K562 (cell line): ENCODE measurements around the gene LAMB3. TPM values are rescaled to one million over a fixed set of nuclear protein-coding genes. Genes with fewer than 3 reads are reported as not detected.

Source experiments
- ATAC-seq: fragments of 200-7000 bp; cut with Tn5 transposase; 3 replicates; pipeline ENCODE4 v1.9.1; 2020; ENCODE audit warnings: moderate library complexity
- BruUV-seq: library from RNA; stranded (reverse); fragments of 400-500 nt; replicated peaks from 2 replicates; lab custom pipeline; 2021; lab: Mats Ljungman, UMichigan
- CTCF ChIA-PET: fragments of 300-600 bp; formaldehyde crosslinking; extraction: SDS; loops from one replicate; lab custom pipeline; 2021; ENCODE audit warnings: low intra/inter-chr PET ratio; lab: Yijun Ruan, JAX
- POLR2A ChIA-PET: fragments of 300-600, 350-650 bp; sonication (Branson Sonifier 250); formaldehyde crosslinking; extraction: SDS; loops from one replicate; lab custom pipeline; 2021; ENCODE audit warnings: antibody characterized with exemption, inconsistent platforms; lab: Yijun Ruan, JAX
- DNase-seq, 4 experiments: peaks; one replicate each; pipeline versions ENCODE4 v3.0.0 to v3.0.0-alpha.2; 2011 to 2018; ENCODE audit warnings: low spot score in 3 of 4, mixed read lengths in 3 of 4; ENCODE audit errors: extremely low read depth in 1 of 4
- FAIRE-seq: peaks from 2 replicates; lab custom pipeline; 2011; peaks lifted over from hg19 to GRCh38; lab: Jason Lieb, UNC
- H2AFZ ChIP-seq: 2 replicates; pipeline ENCODE4 v1.6.0; 2011; ENCODE audit warnings: low read depth, low read length, control low read depth, inconsistent platforms
- H3K27ac ChIP-seq: fragments of 200-600 bp; 3 replicates; pipeline ENCODE4 v1.8.0; 2011; ENCODE audit warnings: low read depth, mild to moderate bottlenecking, control low read depth, inconsistent platforms, low read length, moderate library complexity, mixed read lengths; ENCODE audit errors: extremely low read depth
- H3K27me3 ChIP-seq, 2 experiments: fragments of 300-600 bp in 1 of 2; 2 replicates in 1 of 2; 3 replicates in 1 of 2; pipeline versions ENCODE4 v1.6.0 to v1.8.0; 2011; ENCODE audit warnings: inconsistent platforms in 2 of 2, low read length in 2 of 2, mild to moderate bottlenecking in 1 of 2, mixed read lengths in 1 of 2, moderate library complexity in 1 of 2; ENCODE audit not compliant: control insufficient read depth in 2 of 2, insufficient read depth in 2 of 2
- H3K36me3 ChIP-seq: fragments of 300-600 bp; 3 replicates; pipeline ENCODE4 v1.8.0; 2011; ENCODE audit warnings: mild to moderate bottlenecking, low read length, inconsistent platforms; ENCODE audit not compliant: control insufficient read depth, insufficient read depth
- H3K4me1 ChIP-seq, 2 experiments: fragments of 200-600 bp in 1 of 2; replicated peaks in 1 of 2; 2 replicates in 1 of 2; 3 replicates in 1 of 2; pipeline versions ENCODE4 v1.5.1 to v1.8.0; 2011; ENCODE audit warnings: inconsistent platforms in 2 of 2, low read length in 2 of 2, mild to moderate bottlenecking in 1 of 2, mixed read lengths in 1 of 2, moderate library complexity in 1 of 2; ENCODE audit not compliant: control insufficient read depth in 2 of 2, insufficient read depth in 2 of 2
- H3K4me2 ChIP-seq: 2 replicates; pipeline ENCODE4 v1.6.1; 2011; ENCODE audit warnings: low read length, control low read depth, inconsistent platforms, mixed read lengths; ENCODE audit not compliant: insufficient read depth
- H3K4me3 ChIP-seq: fragments of 200-600 bp; sonication (generic), shearing (Covaris generic); 2 replicates; pipeline ENCODE4 v1.5.1; 2016; ENCODE audit warnings: control low read depth, inconsistent platforms
- H3K79me2 ChIP-seq: fragments of 200-600 bp; 3 replicates; pipeline ENCODE4 v1.8.0; 2011; ENCODE audit warnings: low read length, inconsistent platforms; ENCODE audit not compliant: control insufficient read depth, insufficient read depth
- H3K9ac ChIP-seq, 2 experiments: 2 replicates each; pipeline versions ENCODE4 v1.6.0 to v1.6.1; 2011; ENCODE audit warnings: low read depth in 2 of 2, low read length in 2 of 2, control low read depth in 1 of 2, inconsistent platforms in 1 of 2, mild to moderate bottlenecking in 1 of 2, mixed read lengths in 1 of 2; ENCODE audit not compliant: insufficient read depth in 1 of 2
- H3K9me1 ChIP-seq: one replicate; pipeline ENCODE4 v1.6.0; 2011; ENCODE audit warnings: inconsistent platforms, mild to moderate bottlenecking, low read length, moderate library complexity; ENCODE audit not compliant: control insufficient read depth, insufficient read depth
- H3K9me3 ChIP-seq: replicated peaks from 2 replicates; pipeline ENCODE4 v1.5.1; 2011; ENCODE audit warnings: low read depth, low read length, inconsistent platforms; ENCODE audit not compliant: control insufficient read depth, insufficient read depth
- H4K20me1 ChIP-seq: replicated peaks from 2 replicates; pipeline ENCODE4 v1.6.1; 2011; ENCODE audit warnings: low read length, inconsistent platforms, mixed read lengths; ENCODE audit not compliant: control insufficient read depth, insufficient read depth
- ASH1L ChIP-seq: fragments of 450-650 bp; IDR thresholded peaks from 2 replicates; pipeline ENCODE4 v1.6.1; 2018; ENCODE audit warnings: borderline replicate concordance, mild to moderate bottlenecking, low read depth; ENCODE audit not compliant: partially characterized antibody
- ATF4 ChIP-seq: fragments of 450-650 bp; formaldehyde crosslinking; IDR thresholded peaks from 2 replicates; pipeline ENCODE4 v1.4.0; 2022; ENCODE audit warnings: mild to moderate bottlenecking, moderate library complexity
- FOXA3 ChIP-seq, 2 experiments: fragments of 450-650 bp in 1 of 2; sonication (generic) in 1 of 2; formaldehyde crosslinking; IDR thresholded peaks in 1 of 2; conservative IDR thresholded peaks in 1 of 2; 2 replicates each; pipeline versions ENCODE4 v1.4.0 to v1.8.0; 2020 to 2022; ENCODE audit warnings: mild to moderate bottlenecking in 2 of 2, missing genetic modification reagents in 1 of 2
- LCOR ChIP-seq: sonication (generic); formaldehyde crosslinking; IDR thresholded peaks from 2 replicates; pipeline ENCODE4 v1.8.0; 2022; ENCODE audit warnings: mild to moderate bottlenecking, missing genetic modification reagents
- MYNN ChIP-seq, 2 experiments: sonication (generic); formaldehyde crosslinking in 1 of 2; IDR thresholded peaks; 2 replicates each; pipeline versions ENCODE4 v1.5.0 to v1.6.1; 2016 to 2020; ENCODE audit warnings: antibody characterized with exemption in 1 of 2, missing genetic modification reagents in 1 of 2
- SLC30A9 ChIP-seq: fragments of 250-450 bp; sonication (Bioruptor Pico); IDR thresholded peaks from 2 replicates; pipeline ENCODE4 v1.8.0; 2022; ENCODE audit warnings: mild to moderate bottlenecking, moderate library complexity
- TBP ChIP-seq: optimal IDR thresholded peaks from 2 replicates; pipeline ENCODE3; 2011; ENCODE audit warnings: low read depth, low read length, improper control_type of control experiment
- WGBS: fragments of 100-300 bp; shearing (Covaris generic); methylation state at CpG from one replicate; pipeline ENCODE4 v1.1.6; 2016; ENCODE audit warnings: low coverage, mixed read lengths; ENCODE audit not compliant: insufficient coverage; ENCODE audit errors: missing lambda C conversion rate; 5-methylcytosine and 5-hydroxymethylcytosine counted together
- in situ Hi-C: fragments of 300-500 bp; cut with MboI; formaldehyde crosslinking; loops from 4 replicates; pipeline ENCODE4 v1.15.0; 2018; ENCODE audit warnings: inconsistent platforms, mixed read lengths
- intact Hi-C: fragments of 100-400 bp; cut with micrococcal nuclease; formaldehyde crosslinking; loops from 2 replicates; pipeline ENCODE4 v1.14.2; 2022
- polyA plus RNA-seq, 8 experiments: library from polyadenylated mRNA; depleted of rRNA in 4 of 8; stranded (reverse) in 5 of 8; unstranded in 3 of 8; fragments of >200 nt; fragmentation: Nextera tagmentation in 2 of 8; fragmentation: Illumina TruSeq in 1 of 8; extraction: Ambion mirVana in 2 of 8; extraction: Trizol in 1 of 8; gene quantifications; 2 replicates each; pipeline versions ENCODE4 v1.2.1 to v1.2.3, GENCODE V29; 2011 to 2014; ENCODE audit warnings: inconsistent platforms in 1 of 8, missing spikeins in 1 of 8
- total RNA-seq, 7 experiments: library from RNA; depleted of rRNA in 6 of 7; stranded (reverse); fragments of >200 nt in 6 of 7; fragmentation: Illumina TruSeq in 2 of 7; extraction: Trizol in 2 of 7; gene quantifications; 2 replicates each; pipeline versions ENCODE4 v1.2.1 to v1.2.3, GENCODE V29; 2011 to 2021; ENCODE audit warnings: low replicate concordance in 1 of 7
- TF ChIP-seq, protein P1 (sequence below): fragments of 200-600 bp; sonication (generic); IDR thresholded peaks from one replicate; pipeline ENCODE4 v1.6.1; 2012; ENCODE audit warnings: mild to moderate bottlenecking, low read depth, low read length, inconsistent platforms

The LAMB3 gene
- total and polyA plus RNA-seq, 9 of the 15 experiments (the other 6 are each of a cell fraction or from before 2014, with no cell fraction given) = 0.08 to 1.3 (median 0.91) TPM

DNA sequence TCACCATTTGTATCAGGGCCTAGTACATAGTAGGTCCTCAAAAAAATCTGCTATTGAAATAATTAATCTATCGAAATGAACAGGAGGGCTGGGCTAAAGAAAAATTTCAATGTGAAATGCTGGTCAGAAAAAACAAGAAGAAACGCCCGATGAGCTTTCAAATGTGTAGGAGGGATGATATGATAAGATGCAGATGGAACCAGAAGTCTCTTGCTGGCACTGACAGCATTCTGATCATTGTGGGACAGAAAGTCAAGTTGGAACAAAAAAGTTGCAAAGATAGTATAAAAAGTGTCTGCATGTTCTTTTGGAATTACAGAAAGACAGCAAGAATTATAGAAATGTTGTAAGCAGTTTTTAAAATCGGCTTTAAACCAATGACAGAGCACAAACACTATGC lies 34.1 kb upstream of the LAMB3 start (continued):
- 0 out of 2 replicates have a peak, but pooled peaks have one; percentile 10 for TF ChIP-seq ATF4 (CRISPR knock-in tag)
- TF ChIP-seq, all 486 proteins: peak for 7

- H3K4me2 ChIP-seq = no peak overlapping the region
- H3K4me3 ChIP-seq = no peak overlapping the region
- intact Hi-C loops = no loop called here
- H3K9me1 ChIP-seq = no peaks in the 10 kb centered on the region
- H3K4me1 ChIP-seq = no peaks in the 10 kb centered on the region; a peak in 3 of 5 replicates
- 0% methylated on average over 4 of the region's 4 CpGs for WGBS
- BruUV-seq = no TSS peak
- FAIRE-seq = no peak
- POLR2A ChIA-PET = interaction anchor here (0.7 to 1.2 kb wide), 3 partner anchors 11 to 1754 kb away, joined by 3 read pairs; no protein-coding TSS in a partner anchor
- peaks cover 4% of the 10 kb centered on the region in 2 experiments; a peak in 2 of 5 replicates for H3K27me3 ChIP-seq
- H3K9ac ChIP-seq = no peak overlapping the region
- no peaks in the 10 kb centered on the region for H3K79me2 ChIP-seq
- H3K27ac ChIP-seq = no peak overlapping the region
- CTCF ChIA-PET = no interaction called here
- no peaks in the 10 kb centered on the region; the same call in 1 of the 2 replicates for H4K20me1 ChIP-seq
- in situ Hi-C loops = loop anchor here (5.0 kb wide), 1 partner anchor 49 kb away; no protein-coding TSS in a partner anchor
- H3K36me3 ChIP-seq = no peaks in the 10 kb centered on the region
- no peak for ATAC-seq
- H2AFZ ChIP-seq = no peak overlapping the region
- no peaks in the 10 kb centered on the region for H3K9me3 ChIP-seq
- no peak for DNase-seq
- TF ChIP-seq, protein P1, sequence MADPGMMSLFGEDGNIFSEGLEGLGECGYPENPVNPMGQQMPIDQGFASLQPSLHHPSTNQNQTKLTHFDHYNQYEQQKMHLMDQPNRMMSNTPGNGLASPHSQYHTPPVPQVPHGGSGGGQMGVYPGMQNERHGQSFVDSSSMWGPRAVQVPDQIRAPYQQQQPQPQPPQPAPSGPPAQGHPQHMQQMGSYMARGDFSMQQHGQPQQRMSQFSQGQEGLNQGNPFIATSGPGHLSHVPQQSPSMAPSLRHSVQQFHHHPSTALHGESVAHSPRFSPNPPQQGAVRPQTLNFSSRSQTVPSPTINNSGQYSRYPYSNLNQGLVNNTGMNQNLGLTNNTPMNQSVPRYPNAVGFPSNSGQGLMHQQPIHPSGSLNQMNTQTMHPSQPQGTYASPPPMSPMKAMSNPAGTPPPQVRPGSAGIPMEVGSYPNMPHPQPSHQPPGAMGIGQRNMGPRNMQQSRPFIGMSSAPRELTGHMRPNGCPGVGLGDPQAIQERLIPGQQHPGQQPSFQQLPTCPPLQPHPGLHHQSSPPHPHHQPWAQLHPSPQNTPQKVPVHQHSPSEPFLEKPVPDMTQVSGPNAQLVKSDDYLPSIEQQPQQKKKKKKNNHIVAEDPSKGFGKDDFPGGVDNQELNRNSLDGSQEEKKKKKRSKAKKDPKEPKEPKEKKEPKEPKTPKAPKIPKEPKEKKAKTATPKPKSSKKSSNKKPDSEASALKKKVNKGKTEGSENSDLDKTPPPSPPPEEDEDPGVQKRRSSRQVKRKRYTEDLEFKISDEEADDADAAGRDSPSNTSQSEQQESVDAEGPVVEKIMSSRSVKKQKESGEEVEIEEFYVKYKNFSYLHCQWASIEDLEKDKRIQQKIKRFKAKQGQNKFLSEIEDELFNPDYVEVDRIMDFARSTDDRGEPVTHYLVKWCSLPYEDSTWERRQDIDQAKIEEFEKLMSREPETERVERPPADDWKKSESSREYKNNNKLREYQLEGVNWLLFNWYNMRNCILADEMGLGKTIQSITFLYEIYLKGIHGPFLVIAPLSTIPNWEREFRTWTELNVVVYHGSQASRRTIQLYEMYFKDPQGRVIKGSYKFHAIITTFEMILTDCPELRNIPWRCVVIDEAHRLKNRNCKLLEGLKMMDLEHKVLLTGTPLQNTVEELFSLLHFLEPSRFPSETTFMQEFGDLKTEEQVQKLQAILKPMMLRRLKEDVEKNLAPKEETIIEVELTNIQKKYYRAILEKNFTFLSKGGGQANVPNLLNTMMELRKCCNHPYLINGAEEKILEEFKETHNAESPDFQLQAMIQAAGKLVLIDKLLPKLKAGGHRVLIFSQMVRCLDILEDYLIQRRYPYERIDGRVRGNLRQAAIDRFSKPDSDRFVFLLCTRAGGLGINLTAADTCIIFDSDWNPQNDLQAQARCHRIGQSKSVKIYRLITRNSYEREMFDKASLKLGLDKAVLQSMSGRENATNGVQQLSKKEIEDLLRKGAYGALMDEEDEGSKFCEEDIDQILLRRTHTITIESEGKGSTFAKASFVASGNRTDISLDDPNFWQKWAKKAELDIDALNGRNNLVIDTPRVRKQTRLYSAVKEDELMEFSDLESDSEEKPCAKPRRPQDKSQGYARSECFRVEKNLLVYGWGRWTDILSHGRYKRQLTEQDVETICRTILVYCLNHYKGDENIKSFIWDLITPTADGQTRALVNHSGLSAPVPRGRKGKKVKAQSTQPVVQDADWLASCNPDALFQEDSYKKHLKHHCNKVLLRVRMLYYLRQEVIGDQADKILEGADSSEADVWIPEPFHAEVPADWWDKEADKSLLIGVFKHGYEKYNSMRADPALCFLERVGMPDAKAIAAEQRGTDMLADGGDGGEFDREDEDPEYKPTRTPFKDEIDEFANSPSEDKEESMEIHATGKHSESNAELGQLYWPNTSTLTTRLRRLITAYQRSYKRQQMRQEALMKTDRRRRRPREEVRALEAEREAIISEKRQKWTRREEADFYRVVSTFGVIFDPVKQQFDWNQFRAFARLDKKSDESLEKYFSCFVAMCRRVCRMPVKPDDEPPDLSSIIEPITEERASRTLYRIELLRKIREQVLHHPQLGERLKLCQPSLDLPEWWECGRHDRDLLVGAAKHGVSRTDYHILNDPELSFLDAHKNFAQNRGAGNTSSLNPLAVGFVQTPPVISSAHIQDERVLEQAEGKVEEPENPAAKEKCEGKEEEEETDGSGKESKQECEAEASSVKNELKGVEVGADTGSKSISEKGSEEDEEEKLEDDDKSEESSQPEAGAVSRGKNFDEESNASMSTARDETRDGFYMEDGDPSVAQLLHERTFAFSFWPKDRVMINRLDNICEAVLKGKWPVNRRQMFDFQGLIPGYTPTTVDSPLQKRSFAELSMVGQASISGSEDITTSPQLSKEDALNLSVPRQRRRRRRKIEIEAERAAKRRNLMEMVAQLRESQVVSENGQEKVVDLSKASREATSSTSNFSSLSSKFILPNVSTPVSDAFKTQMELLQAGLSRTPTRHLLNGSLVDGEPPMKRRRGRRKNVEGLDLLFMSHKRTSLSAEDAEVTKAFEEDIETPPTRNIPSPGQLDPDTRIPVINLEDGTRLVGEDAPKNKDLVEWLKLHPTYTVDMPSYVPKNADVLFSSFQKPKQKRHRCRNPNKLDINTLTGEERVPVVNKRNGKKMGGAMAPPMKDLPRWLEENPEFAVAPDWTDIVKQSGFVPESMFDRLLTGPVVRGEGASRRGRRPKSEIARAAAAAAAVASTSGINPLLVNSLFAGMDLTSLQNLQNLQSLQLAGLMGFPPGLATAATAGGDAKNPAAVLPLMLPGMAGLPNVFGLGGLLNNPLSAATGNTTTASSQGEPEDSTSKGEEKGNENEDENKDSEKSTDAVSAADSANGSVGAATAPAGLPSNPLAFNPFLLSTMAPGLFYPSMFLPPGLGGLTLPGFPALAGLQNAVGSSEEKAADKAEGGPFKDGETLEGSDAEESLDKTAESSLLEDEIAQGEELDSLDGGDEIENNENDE = no peak
- TF ChIP-seq TBP (no peak), LCOR (CRISPR knock-in tag) (no peak), SLC30A9 (no peak), ASH1L (no peak), FOXA3 (CRISPR knock-in tag; conservative IDR thresholded peaks at IDR 0.05 in 1 of 2, IDR thresholded peaks at IDR 0.05 in 1 of 2) (no peak), MYNN (IDR thresholded peaks at IDR 0.05) (no peak), MYNN (CRISPR knock-in tag; IDR thresholded peaks at IDR 0.05) (no peak)
Observed at GRCh38 chr1:209685821-209686220, 33.6 kb upstream of the LAMB3 start.
